ENCODE measurements around the gene ERFL. TPM values are rescaled to one million over a fixed set of nuclear protein-coding genes. Genes with fewer than 3 reads are reported as not detected.

Gene ERFL
- total RNA-seq, 1 donor from 2014 or later: not detected

GRCh38 chr19:41920882-41921576 lies 7.2 kb downstream of the ERFL start:
- DNase-seq: no peak
- H3K36me3 ChIP-seq: no peaks in the 10 kb centered on the region
- H3K27me3 ChIP-seq (ENCODE audit: low read depth): peaks cover 98% of the 10 kb centered on the region
- no peak overlapping the region for H3K4me3 ChIP-seq
- no peak for TF ChIP-seq CTCF (IDR thresholded peaks at IDR 0.05; ENCODE audit: borderline replicate concordance)
- H3K9me3 ChIP-seq (replicated peaks): no peaks in the 10 kb centered on the region
- no peaks in the 10 kb centered on the region for H3K4me1 ChIP-seq
- intact Hi-C loops (cut with micrococcal nuclease): no loop called here
- no peak overlapping the region for H3K27ac ChIP-seq (replicated peaks)

GRCh38 chr19:41919948-41920712 lies 8.1 kb downstream of the ERFL start:
- Histone ChIP-seq H3K27me3 (ENCODE audit: low read depth) (peaks cover 98% of the 10 kb centered on the region), H3K36me3 (no peaks in the 10 kb centered on the region), H3K9me3 (replicated peaks) (no peaks in the 10 kb centered on the region), H3K4me3 (no peak overlapping the region), H3K27ac (replicated peaks) (no peak overlapping the region), H3K4me1 (peaks cover 2% of the 10 kb centered on the region)
- intact Hi-C loops (cut with micrococcal nuclease): no loop called here
- TF ChIP-seq CTCF (IDR thresholded peaks at IDR 0.05; ENCODE audit: borderline replicate concordance): no peak
- DNase-seq: no peak

- Histone ChIP-seq H3K4me3 (no peak overlapping the region), H3K9me3 (replicated peaks) (no peaks in the 10 kb centered on the region), H3K36me3 (no peaks in the 10 kb centered on the region), H3K27ac (replicated peaks) (no peak overlapping the region), H3K27me3 (ENCODE audit: low read depth) (peaks cover 94% of the 10 kb centered on the region), H3K4me1 (peaks cover 4% of the 10 kb centered on the region)
- DNase-seq: no peak
- no peak for TF ChIP-seq CTCF (IDR thresholded peaks at IDR 0.05; ENCODE audit: borderline replicate concordance)
- intact Hi-C loops (cut with micrococcal nuclease): no loop called here
Measured at GRCh38 chr19:41918653-41919244, 9.5 kb downstream of the ERFL start.

- H3K9me3 ChIP-seq (replicated peaks): no peaks in the 10 kb centered on the region
- no peak for DNase-seq
- H3K27ac ChIP-seq (replicated peaks): no peak overlapping the region
- peaks cover 95% of the 10 kb centered on the region for H3K27me3 ChIP-seq (ENCODE audit: low read depth)
- peaks cover 4% of the 10 kb centered on the region for H3K4me1 ChIP-seq
- TF ChIP-seq CTCF (IDR thresholded peaks at IDR 0.05; ENCODE audit: borderline replicate concordance): no peak
- H3K36me3 ChIP-seq: no peaks in the 10 kb centered on the region
- intact Hi-C loops (cut with micrococcal nuclease): no loop called here
- no peak overlapping the region for H3K4me3 ChIP-seq
Measured at GRCh38 chr19:41918095-41918494, 10.2 kb downstream of the ERFL start.

GRCh38 chr19:41917676-41918075 lies 10.6 kb downstream of the ERFL start:
- no peak overlapping the region for H3K4me3 ChIP-seq
- no peak overlapping the region for H3K27ac ChIP-seq (replicated peaks)
- peaks cover 7% of the 10 kb centered on the region for H3K4me1 ChIP-seq
- no peaks in the 10 kb centered on the region for H3K36me3 ChIP-seq
- no peaks in the 10 kb centered on the region for H3K9me3 ChIP-seq (replicated peaks)
- intact Hi-C loops (cut with micrococcal nuclease): no loop called here
- no peak for TF ChIP-seq CTCF (IDR thresholded peaks at IDR 0.05; ENCODE audit: borderline replicate concordance)
- H3K27me3 ChIP-seq (ENCODE audit: low read depth): peaks cover 95% of the 10 kb centered on the region
- no peak for DNase-seq
